ENCODE data around the gene MACROH2A2. TPM values are rescaled to one million over a fixed set of nuclear protein-coding genes. Genes with fewer than 3 reads are reported as not detected.
"Not testable (repeated sequence)": the region's sequence is repeated elsewhere in the genome, so short reads cannot be mapped to it uniquely, and the experiment has no call there.

MACROH2A2 gene
- total RNA-seq, 1 donor from 2014 or later = 17.9 TPM

GRCh38 chr10:70119197-70119596, 66.6 kb downstream of the MACROH2A2 start:
- no peaks in the 10 kb centered on the region for H3K27me3 ChIP-seq (ENCODE audit: low read depth)
- H3K4me3 ChIP-seq = no peak overlapping the region
- H3K36me3 ChIP-seq = peaks cover 71% of the 10 kb centered on the region
- intact Hi-C loops (cut with micrococcal nuclease) = no loop called here
- no peaks in the 10 kb centered on the region for H3K9me3 ChIP-seq (replicated peaks)
- H3K4me1 ChIP-seq = peaks cover 18% of the 10 kb centered on the region
- H3K27ac ChIP-seq (replicated peaks) = no peak overlapping the region
- DNase-seq = no peak
- no peak for TF ChIP-seq CTCF (IDR thresholded peaks at IDR 0.05; ENCODE audit: borderline replicate concordance)

GRCh38 chr10:70119623-70120022, 67.0 kb downstream of the MACROH2A2 start:
- no peaks in the 10 kb centered on the region for H3K9me3 ChIP-seq (replicated peaks)
- DNase-seq = no peak
- H3K27ac ChIP-seq (replicated peaks) = no peak overlapping the region
- intact Hi-C loops (cut with micrococcal nuclease) = no loop called here
- H3K27me3 ChIP-seq (ENCODE audit: low read depth) = no peaks in the 10 kb centered on the region
- H3K36me3 ChIP-seq = peaks cover 67% of the 10 kb centered on the region
- TF ChIP-seq CTCF (IDR thresholded peaks at IDR 0.05; ENCODE audit: borderline replicate concordance) = no peak
- H3K4me3 ChIP-seq = no peak overlapping the region
- peaks cover 18% of the 10 kb centered on the region for H3K4me1 ChIP-seq

- H3K9me3 ChIP-seq (replicated peaks) = no peaks in the 10 kb centered on the region
- H3K27ac ChIP-seq (replicated peaks) = no peak overlapping the region
- TF ChIP-seq CTCF (IDR thresholded peaks at IDR 0.05; ENCODE audit: borderline replicate concordance) = no peak
- no peak for DNase-seq
- peaks cover 61% of the 10 kb centered on the region for H3K36me3 ChIP-seq
- H3K4me1 ChIP-seq = peaks cover 18% of the 10 kb centered on the region
- H3K27me3 ChIP-seq (ENCODE audit: low read depth) = no peaks in the 10 kb centered on the region
- intact Hi-C loops (cut with micrococcal nuclease) = no loop called here
- no peak overlapping the region for H3K4me3 ChIP-seq
Measured at GRCh38 chr10:70120417-70120816, 67.8 kb downstream of the MACROH2A2 start.

- Histone ChIP-seq H3K27ac (replicated peaks) (no peak overlapping the region), H3K27me3 (ENCODE audit: low read depth) (no peaks in the 10 kb centered on the region), H3K4me3 (no peak overlapping the region), H3K9me3 (replicated peaks) (no peaks in the 10 kb centered on the region), H3K4me1 (peaks cover 8% of the 10 kb centered on the region), H3K36me3 (peaks cover 61% of the 10 kb centered on the region)
- intact Hi-C loops (cut with micrococcal nuclease) = no loop called here
- no peak for DNase-seq
- TF ChIP-seq CTCF (IDR thresholded peaks at IDR 0.05; ENCODE audit: borderline replicate concordance) = no peak
Measured at GRCh38 chr10:70121281-70121949, 68.8 kb downstream of the MACROH2A2 start.

- intact Hi-C loops (cut with micrococcal nuclease) = no loop called here
- Histone ChIP-seq H3K9me3 (replicated peaks) (no peaks in the 10 kb centered on the region), H3K27me3 (ENCODE audit: low read depth) (no peaks in the 10 kb centered on the region), H3K4me1 (peaks cover 8% of the 10 kb centered on the region), H3K27ac (replicated peaks) (no peak overlapping the region), H3K4me3 (no peak overlapping the region), H3K36me3 (peaks cover 52% of the 10 kb centered on the region)
- no peak for DNase-seq
- no peak for TF ChIP-seq CTCF (IDR thresholded peaks at IDR 0.05; ENCODE audit: borderline replicate concordance)
Measured at GRCh38 chr10:70122742-70123141, 70.1 kb downstream of the MACROH2A2 start.

- not testable (repeated sequence) for H3K27ac ChIP-seq (replicated peaks)
Measured at GRCh38 chr10:70123166-70123565, 70.5 kb downstream of the MACROH2A2 start.

More at GRCh38 chr10:70123166-70123565, 70.5 kb downstream of the MACROH2A2 start:
- H3K4me3 ChIP-seq; H3K9me3 ChIP-seq (replicated peaks); H3K4me1 ChIP-seq; DNase-seq; H3K27me3 ChIP-seq (ENCODE audit: low read depth); intact Hi-C loops (cut with micrococcal nuclease): not testable (repeated sequence)
- H3K36me3 ChIP-seq = peaks cover 48% of the 10 kb centered on the region

Measured in left ventricle myocardium inferior (tissue), 1 donor.